ENCODE measurements around the gene IRF5. TPM values are rescaled to one million over a fixed set of nuclear protein-coding genes. Genes with fewer than 3 reads are reported as not detected.

Gene IRF5, protein sequence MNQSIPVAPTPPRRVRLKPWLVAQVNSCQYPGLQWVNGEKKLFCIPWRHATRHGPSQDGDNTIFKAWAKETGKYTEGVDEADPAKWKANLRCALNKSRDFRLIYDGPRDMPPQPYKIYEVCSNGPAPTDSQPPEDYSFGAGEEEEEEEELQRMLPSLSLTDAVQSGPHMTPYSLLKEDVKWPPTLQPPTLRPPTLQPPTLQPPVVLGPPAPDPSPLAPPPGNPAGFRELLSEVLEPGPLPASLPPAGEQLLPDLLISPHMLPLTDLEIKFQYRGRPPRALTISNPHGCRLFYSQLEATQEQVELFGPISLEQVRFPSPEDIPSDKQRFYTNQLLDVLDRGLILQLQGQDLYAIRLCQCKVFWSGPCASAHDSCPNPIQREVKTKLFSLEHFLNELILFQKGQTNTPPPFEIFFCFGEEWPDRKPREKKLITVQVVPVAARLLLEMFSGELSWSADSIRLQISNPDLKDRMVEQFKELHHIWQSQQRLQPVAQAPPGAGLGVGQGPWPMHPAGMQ
- total RNA-seq: 0.26 and 0.40 TPM in 2 replicates
- polyA plus RNA-seq (2012): 0.37 TPM

DNA sequence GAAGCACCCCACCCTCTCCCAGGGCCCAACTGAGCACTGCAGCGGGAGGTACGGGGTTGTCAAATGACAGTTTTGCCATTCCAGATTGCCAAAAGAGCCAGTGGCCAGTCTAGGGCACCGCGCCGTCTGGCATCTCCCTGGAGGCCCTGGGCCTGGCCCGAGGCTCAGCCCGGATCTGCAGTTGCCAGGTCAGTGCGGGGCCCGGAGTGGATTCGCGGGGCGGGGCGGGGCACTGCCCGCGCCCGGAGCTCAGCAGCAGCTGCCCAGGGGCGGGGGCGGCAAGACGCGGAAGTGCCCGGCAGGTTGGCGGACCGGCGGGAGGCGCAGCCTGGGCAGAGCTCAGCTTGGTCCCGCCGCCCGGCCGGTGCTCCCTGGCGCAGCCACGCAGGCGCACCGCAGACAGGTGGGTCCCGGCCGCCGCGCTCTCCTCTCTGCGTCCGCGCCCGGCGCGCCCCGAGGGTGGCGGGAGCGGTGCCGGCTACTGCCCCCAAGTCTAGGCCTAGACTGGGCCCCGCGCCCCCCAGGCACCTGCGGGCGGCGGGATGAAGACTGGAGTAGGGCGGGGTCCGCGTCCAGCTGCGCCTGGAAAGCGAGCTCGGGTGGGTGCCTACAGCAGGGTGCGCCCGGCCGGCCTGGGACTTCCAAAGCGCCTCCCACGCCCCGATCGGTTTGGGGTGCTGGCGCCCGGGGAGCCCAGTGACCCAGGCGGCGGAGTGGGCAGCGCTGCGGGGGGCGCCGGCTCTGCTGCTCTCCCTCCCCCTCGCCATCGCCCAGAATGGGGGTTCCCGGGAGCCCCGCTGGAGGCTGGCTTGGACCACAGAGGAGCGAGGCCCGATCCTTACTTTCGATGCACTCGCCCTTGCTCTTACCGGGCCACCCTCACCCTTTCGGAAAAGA, at the start of gene IRF5:
TSS of gene IRF5 (plus strand) at position 281 of the 897 bp plus-strand sequence. CDS start 4,155 bp downstream, outside the sequence.
- DNase-seq (ENCODE audit: low read depth): peak; percentile 53

DNA sequence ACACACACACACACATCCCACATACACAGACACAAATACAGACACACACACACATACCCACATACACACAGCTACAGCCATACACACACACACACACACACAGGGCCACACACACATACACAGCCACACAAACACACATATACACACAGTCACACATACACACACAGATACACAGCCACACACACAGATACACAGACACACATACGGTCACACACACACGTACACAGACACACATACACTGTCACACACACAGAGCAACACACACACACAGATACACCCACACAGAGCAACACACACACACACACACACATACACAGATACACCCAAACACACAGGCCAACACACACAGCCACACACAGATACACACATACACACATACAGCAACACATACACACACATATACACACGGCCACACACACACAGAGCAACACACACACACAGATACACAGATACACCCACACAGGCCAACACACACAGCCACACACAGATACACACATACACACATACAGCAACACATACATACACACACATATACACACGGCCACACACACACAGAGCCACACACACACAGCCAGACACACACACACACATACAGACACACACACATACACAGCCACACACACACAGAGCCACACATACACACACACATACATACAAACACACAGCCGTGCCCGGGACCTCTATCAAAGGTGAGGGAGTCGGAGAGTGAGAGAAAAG, 49.5 kb upstream of the IRF5 start:
- no peak for DNase-seq (ENCODE audit: low read depth)

DNA sequence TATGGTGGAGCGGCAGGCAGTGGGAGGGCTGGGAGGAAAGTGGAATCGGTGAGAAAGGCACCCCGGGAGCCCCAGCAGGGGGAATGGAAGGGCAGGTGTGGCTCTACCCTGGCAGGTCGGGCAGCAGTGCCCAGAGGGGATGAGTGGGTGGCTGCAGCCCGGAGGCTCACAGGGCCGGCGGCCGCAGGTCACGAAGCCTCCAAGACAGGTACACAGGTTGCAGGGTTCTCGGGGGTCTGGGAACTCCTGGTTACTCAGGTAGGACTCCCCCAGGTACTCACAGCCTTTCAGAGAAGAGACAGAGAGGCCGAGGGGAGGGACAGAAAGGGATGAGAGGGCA, 49.0 kb upstream of the IRF5 start:
- no peak for DNase-seq (ENCODE audit: low read depth)

DNA sequence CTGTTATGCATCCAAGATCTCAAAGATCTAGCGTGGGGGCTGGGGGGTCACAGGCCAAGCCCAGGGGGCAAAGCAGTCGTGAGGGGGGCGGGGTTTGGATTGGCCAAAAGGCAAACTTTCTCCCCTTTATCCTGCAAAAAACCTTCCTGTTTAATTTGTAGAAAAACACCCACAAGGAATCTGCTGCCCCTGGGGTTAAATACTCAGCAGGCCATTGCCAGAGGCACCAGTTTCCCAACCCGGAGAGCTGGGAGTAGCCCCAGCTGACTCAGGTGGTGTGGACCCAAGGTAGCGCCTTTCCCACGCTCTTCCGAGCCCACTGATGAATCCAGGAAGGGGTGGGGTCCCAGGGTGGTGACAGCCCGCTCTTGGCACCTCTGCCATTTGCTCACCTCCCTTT, 48.6 kb upstream of the IRF5 start:
- DNase-seq (ENCODE audit: low read depth): no peak

DNA sequence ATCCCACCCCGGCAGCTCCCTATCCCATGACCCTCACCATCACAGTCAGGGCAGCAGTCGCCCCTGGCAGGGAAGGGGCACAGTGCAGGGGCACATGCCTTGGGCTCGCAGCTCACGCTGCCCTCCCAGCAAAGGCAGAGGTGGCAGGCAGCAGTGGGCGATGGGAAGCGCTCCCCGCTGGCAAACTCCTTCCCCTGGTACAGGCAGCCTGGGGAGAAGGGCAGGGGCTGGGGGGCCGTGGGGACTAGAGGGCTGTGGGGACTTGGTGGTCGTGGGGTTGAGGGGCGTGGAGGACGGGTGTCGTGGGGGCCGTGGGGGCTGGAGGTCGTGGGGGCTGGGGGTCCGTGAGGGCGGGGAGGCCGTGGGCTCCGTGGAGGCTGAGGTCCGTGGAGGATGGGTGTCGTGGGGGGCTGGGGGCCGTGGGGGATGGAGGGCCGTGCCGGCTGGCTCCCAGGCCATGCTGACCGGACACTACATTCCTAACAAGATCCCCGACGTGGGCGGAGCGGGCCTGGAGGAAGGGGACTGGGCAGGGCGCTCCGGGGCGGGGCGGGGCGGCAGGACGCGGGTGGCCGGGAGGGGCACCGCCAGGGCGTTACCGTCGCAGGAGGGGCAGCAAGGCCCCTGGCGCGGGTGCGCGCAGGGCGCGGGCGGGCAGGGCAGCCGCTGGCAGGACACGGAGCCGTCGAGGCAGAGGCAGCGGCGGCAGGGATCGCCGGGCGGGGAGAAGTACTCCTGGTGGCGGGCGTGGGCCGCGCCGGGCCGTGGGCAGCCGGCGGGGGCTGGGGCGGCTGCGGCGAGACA, 47.2 kb upstream of the IRF5 start:
- no peak for DNase-seq (ENCODE audit: low read depth)

DNA sequence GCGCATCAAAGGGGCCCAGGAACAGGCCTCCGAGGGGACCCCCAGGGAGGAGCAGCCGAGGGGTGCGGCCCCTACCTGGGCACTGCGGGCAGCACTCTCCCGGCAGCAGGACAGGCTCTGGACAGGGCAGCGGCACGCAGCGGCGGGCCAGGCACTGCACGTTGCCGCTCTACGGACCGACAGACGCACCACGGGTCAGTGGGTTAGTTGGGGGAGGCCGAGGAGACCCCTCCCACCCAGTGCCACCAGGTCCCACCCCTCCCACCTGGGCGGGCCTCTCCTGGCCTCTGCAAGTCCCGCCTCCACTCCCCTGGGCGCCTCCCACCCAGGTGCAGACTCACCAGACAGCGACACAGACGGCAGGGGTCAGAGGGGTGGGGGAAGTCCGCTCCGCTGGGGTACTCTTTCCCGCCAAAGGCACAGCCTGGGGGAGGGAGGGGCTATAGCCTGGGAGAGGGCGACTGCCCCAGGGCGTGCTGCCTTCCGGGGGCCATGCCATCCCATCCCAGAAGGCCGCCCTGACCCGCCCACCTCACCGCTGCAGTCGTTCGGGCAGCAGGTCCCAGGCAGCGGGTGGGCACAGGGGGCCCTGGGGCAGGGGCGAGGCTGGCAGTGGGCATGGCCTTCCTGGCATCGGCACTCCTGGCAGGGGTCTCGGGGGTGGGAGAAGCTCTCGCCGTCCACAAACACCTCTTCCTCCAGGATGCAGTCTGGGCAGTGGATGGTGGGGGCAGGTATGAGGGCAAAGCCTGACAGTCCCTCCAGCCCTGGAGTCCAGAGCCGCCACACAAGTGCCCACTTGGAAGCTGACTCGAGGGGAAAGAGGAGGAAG, 46.4 kb upstream of the IRF5 start:
- DNase-seq (ENCODE audit: low read depth): no peak

DNA sequence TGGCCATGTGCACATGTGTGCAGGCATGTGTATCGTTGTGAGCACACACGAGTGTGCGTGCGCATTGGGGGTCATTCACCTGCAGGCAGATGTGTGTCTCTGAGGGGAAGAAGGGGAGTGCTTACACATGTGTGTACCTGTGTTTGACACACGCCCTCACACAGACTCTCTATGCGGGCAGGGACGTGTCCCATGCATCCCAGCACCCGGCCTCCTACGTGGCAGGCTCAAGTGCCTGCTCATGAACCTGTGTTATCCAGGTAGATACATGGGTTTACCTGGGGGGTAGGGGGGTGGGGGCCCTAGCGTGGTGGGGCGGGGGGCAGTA, 45.8 kb upstream of the IRF5 start:
- DNase-seq (ENCODE audit: low read depth): no peak

DNA sequence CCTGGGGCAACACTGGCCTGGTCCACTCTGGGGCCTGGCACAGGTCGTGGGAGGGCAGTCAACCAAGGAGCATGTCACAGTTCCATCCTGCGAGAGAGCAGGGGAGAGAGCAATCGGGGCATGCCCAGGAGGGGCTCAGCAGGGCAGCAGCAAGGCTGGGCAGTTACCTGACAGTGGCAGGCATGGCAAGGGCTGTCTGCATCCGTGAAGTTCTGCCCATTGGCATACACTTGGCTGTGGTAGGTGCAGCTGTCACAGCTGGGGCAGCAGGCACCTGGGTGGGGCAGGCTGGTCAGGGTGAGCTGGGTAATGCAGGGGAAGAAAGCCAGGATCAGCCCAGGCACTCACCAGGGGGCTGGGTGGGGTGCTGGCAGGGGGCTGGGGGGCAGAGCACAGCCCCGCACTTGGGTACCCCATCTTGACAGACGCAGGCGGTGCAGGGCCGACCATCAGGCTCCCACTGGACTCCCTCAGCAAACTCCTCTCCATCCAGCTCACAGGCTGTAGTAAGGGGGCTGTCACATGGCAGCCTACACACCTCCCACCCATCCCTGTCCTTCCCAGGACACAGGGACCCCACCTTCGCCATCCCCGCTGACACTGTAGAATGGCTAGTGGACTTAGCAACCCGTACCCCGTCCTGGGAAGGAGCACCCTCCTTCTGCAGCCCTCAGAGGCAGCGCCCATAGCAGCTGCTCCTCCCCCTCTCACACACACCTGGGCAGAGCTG, 45.0 kb upstream of the IRF5 start:
- DNase-seq (ENCODE audit: low read depth): no peak

DNA sequence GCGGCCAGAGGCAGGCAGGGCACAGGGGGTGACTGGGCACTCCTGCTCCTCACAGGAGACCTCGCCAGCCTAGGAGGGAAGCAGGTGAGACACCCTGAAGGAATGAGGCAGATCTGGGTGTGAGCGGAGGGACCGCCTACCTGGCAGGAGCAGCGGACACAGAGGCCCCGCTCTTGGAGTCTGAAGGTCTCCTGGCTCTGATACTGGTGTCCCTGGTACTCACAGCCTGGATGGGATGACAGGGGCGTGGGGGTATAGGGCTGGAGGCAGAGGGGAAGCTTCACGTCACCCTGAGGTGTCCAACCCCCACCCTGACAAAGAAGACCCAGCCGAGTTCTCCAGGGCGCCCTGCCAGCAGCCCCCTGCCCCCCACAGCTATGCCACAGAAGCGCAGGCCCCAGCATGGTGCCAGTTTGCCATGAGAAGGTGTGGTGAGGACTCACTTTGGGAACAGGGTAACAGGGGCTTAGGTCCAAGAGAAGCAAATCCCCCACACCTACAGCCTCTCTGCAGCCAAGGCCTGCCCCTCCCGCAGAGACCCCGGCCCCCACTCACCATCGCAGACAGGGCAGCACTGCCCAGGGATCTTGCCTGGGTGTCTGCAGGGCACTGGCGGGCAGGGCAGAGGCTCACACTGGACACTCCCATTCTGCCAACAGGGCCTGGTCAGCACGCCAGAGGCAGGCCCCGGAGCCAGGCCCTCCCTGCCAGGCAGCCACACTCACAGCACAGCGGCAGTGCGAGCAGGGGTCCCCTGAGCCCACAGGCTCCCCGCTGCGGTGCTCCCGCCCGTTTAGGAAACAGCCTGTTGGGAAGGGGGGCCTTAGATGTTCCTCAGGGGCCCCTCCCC, 44.3 kb upstream of the IRF5 start:
- DNase-seq (ENCODE audit: low read depth): no peak

DNA sequence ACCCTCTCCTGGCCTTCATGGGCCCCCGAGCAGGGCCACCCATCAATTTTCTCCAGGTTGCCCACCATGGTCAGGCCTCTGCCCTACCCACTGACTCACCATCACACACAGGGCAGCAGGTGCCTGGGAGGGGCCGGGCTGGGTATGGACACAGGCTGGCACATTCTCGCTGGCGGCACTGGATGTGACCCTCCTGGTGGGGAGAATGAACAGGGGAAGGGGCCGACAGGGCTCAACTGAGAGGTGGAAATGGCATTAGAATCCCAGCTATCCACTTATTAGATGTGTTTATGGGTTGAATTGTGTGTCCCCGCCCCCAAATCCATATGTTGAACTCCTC, 43.7 kb upstream of the IRF5 start:
- DNase-seq (ENCODE audit: low read depth): no peak

DNA sequence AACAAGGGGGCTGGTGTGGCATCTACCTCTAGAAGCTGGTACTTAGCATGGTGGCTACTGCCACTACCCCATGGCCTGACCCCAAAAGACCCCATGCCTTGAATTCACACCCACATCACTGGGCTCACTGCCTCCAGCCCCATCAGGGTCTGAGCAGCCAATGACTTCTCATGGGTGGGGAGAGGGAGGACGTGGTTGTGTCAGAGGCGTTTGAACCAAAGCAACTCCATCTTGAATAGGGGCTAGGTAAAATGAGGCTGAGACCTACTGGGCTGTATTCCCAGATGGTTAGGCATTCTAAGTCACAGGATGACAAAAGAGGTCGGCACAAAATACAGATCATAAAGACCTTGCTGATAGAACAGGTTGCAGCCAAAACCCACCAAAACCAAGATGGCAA, 42.4 kb upstream of the IRF5 start:
- DNase-seq (ENCODE audit: low read depth): no peak

DNA sequence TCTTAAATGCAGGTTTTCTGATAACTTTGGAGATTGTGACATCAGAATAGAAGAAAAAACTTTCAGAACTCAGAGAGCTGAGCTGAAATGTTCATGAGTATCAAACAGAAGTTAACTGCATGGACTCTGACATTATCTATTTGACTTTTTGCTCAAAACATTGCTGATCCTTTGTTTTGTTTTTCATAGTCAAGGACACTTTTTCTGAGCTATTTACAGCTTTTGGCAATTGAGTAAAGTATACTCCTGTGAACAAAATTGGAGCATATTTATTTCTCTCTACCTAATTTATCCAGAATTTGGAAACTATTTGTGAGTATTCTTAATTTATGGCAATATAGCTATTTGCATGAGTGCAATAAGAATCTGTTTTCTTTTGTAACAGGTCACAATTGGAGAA, 38.3 kb upstream of the IRF5 start:
- no peak for DNase-seq (ENCODE audit: low read depth)

DNA sequence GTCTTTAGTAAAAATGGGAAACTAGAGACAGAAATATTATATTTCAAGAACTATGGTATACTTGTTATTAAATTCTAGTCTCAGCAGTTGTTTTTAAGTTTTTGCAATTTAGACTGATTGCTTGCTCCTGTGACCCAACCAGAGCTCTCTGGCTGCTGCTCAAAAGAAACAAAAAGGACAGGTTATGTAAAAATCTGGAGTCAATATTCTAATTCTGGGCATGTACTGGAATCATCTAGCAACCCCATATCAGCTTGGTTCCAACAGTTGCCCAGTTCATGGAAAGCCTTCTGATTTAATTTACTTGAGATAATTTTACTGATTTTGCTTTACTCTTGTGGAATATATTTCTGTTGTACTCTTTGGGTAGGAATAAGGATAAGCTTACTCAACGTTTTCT, 37.5 kb upstream of the IRF5 start:
- DNase-seq (ENCODE audit: low read depth): no peak

DNA sequence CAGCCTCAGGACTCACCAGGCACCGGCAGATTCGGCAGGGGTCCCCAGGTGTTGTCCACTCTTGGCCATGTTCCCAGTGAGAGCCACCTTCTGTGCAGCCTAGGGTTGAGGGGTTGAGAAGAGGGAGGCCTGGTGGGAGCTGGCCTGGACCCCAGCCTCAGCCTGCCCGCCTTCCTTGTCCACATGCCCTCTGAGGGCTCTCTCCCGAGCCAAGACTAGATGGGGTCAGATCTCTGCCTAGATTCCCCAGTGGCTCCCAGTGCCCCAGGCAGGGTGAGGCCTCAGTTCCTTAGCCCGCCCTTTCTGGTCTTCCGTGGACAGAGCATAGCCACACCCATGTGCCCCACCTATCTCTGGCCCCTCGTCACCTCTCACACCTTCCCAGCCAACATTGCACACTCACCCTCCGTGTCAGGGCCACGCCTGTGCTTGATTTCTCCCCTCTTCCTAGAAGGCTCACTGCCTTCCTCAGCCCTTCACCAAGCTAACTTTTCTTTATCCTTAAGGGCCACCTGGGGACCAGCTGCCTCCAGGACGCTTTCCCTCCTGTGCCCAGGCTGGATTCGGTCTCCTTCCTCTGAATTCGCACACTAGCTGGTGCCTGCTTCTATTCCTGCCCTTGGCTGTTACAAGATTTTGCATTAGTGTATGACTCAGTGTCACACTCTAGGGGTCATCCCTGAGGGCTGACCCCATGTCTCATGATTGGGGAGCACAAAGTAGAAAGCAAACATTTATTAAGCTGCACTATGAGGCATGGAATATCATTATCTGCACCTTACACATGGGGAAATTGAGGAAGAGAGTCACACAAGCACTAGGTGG, 34.8 kb upstream of the IRF5 start:
- no peak for DNase-seq (ENCODE audit: low read depth)

DNA sequence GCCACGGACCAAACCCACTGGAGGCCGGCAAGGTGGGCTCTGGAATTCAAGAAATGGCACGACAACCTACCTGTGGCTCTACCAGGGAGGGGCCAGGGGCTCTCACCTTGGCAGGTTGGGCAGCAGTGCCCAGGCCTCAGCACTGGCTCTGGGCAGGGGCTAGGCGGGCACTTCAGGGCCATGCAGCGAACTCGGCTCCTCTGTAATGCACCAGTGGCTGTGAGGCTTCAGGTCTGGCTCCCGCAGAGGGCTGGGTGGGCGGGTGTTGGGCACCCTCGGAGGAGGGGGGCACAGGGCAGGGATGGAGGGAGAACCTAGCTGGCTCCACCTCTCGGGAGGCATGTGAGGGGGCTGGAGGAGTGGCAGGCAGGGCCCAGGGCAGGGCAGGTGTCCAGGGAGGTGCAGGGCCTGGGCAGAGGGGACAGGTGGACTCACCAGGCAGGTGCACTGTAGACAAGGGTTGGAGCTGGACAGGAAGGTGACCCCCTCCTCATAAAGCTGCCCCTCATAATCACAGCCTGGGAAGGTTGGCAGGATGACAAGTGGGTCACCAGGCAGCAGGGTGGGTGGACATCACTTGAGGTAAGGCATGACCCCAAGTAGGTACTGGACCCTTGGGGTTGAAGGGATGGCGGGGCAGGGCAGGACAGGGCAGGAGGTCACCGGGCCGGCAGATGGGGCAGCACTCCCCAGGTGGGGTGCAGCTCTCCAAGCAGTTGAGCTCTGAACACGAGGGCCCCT, 33.9 kb upstream of the IRF5 start:
- DNase-seq (ENCODE audit: low read depth): no peak

DNA sequence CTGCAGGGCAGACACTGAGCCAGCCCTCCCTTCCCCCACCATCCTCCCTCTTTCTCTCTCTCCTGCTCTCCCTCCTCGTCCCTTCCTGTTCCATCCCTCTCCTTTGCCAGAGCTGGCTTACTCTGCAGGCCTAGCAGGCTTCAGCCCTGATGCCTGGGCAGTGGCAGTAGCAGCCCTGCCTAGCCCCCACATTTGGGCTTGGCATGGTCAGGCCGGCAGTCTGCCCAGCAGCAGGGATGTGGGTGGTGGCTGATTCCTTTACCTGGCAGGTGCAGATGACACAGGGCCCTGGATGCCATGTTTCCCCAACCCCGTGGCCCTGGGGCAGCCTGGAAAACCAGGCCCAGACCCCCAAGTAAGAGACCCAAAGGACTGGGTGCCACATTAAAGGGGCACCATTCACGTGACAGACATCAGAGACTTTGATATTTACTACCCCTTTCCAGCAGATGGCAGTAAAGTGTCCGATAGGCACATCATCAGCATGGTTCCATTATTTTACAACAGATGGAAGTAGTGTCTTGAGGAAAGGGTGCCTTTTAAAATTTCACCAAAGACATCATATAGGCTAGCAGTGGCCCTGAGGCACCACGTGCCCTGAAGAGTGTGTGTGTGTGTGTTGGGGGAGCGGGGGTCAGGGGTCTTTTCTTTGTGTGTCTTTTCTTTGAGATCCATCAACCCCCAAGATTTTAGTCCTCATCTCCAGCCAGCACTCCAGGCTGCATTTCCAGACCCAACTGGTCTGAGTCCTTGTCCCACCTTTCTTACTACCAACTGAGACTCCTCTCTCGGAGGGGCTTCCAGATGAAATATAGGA, 33.1 kb upstream of the IRF5 start:
- peak; percentile 75 for DNase-seq (ENCODE audit: low read depth)
